Progenitor cell of endocrine pancreas (in vitro differentiated cells): ENCODE measurements around the gene LLGL2. TPM values are rescaled to one million over a fixed set of nuclear protein-coding genes. Genes with fewer than 3 reads are reported as not detected.
"Not testable (repeated sequence)": the region's sequence is repeated elsewhere in the genome, so short reads cannot be mapped to it uniquely, and the experiment has no call there.

ENCODE experiments used
- DNase-seq: peaks from one replicate; pipeline ENCODE4 v3.0.0; 2021; ENCODE audit warnings: low spot score; ENCODE audit not compliant: unreplicated experiment
- H3K27ac Mint-ChIP-seq: 2 replicates; pipeline ENCODE4 v1.8.0; 2021; ENCODE audit warnings: mild to moderate bottlenecking, moderate library complexity, mixed read lengths
- H3K27me3 Mint-ChIP-seq: 2 replicates; pipeline ENCODE4 v1.8.0; 2021; ENCODE audit warnings: mixed read lengths
- H3K36me3 Mint-ChIP-seq: 2 replicates; pipeline ENCODE4 v1.8.0; 2022; ENCODE audit warnings: mixed read lengths; ENCODE audit not compliant: insufficient read depth
- H3K4me1 Mint-ChIP-seq: 2 replicates; pipeline ENCODE4 v1.8.0; 2021; ENCODE audit warnings: low read depth, mixed read lengths
- H3K4me3 Mint-ChIP-seq: 2 replicates; pipeline ENCODE4 v1.8.0; 2021; ENCODE audit warnings: low read depth, mild to moderate bottlenecking, moderate library complexity, mixed read lengths
- H3K9me3 Mint-ChIP-seq: 2 replicates; pipeline ENCODE4 v1.8.0; 2021; ENCODE audit warnings: low read depth, mixed read lengths
- total RNA-seq: library from RNA; stranded (reverse); gene quantifications from 2 replicates; pipeline ENCODE4 v1.2.1, GENCODE V29; 2021
- TF ChIP-seq, protein P1 (sequence below): fragments of 200-600 bp; sonication (generic); IDR thresholded peaks from one replicate; pipeline ENCODE4 v1.5.0; 2021; ENCODE audit warnings: antibody characterized with exemption, mild to moderate bottlenecking; ENCODE audit not compliant: unreplicated experiment

Gene LLGL2
- total RNA-seq, 1 donor from 2014 or later = 235 TPM

- H3K4me1 Mint-ChIP-seq = peaks cover 3% of the 10 kb centered on the region
- H3K27me3 Mint-ChIP-seq = no peaks in the 10 kb centered on the region
- TF ChIP-seq, protein P1, sequence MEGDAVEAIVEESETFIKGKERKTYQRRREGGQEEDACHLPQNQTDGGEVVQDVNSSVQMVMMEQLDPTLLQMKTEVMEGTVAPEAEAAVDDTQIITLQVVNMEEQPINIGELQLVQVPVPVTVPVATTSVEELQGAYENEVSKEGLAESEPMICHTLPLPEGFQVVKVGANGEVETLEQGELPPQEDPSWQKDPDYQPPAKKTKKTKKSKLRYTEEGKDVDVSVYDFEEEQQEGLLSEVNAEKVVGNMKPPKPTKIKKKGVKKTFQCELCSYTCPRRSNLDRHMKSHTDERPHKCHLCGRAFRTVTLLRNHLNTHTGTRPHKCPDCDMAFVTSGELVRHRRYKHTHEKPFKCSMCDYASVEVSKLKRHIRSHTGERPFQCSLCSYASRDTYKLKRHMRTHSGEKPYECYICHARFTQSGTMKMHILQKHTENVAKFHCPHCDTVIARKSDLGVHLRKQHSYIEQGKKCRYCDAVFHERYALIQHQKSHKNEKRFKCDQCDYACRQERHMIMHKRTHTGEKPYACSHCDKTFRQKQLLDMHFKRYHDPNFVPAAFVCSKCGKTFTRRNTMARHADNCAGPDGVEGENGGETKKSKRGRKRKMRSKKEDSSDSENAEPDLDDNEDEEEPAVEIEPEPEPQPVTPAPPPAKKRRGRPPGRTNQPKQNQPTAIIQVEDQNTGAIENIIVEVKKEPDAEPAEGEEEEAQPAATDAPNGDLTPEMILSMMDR = no peak
- peaks cover 10% of the 10 kb centered on the region for H3K36me3 Mint-ChIP-seq
- no peaks in the 10 kb centered on the region for H3K9me3 Mint-ChIP-seq
- DNase-seq = no peak
- no peak overlapping the region for H3K4me3 Mint-ChIP-seq
- no peak overlapping the region for H3K27ac Mint-ChIP-seq
Observed at GRCh38 chr17:75575197-75575596, 49.7 kb downstream of the LLGL2 start.

DNA sequence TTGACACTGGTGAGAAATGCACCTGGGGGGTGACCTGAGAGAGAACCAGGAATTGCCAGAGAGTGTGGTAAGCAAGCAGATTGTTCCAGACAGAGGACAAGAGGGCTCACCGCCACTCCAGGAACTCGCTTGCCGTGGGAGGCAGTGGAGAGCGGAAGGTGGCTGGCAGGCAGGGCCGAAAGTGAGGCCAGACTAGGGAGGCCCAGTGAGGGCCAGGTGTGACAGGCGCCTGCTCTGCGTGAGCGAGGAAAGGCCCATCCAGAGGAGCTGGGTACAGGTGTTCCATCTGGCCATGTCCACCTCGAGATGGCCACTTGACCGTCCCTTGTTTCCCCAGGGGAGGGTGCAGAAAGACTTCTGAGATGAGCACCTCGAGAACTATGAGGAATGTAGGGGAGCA is 50.2 kb downstream of the LLGL2 start:
- no peak overlapping the region for H3K27ac Mint-ChIP-seq
- TF ChIP-seq, protein P1 = no peak
- H3K36me3 Mint-ChIP-seq = peaks cover 10% of the 10 kb centered on the region
- H3K4me1 Mint-ChIP-seq = peaks cover 3% of the 10 kb centered on the region
- no peaks in the 10 kb centered on the region for H3K9me3 Mint-ChIP-seq
- DNase-seq = no peak
- H3K4me3 Mint-ChIP-seq = no peak overlapping the region
- H3K27me3 Mint-ChIP-seq = no peaks in the 10 kb centered on the region

- DNase-seq = no peak
- Mint-ChIP-seq H3K4me3 (no peak overlapping the region), H3K36me3 (peaks cover 9% of the 10 kb centered on the region), H3K9me3 (no peaks in the 10 kb centered on the region), H3K27me3 (no peaks in the 10 kb centered on the region), H3K27ac (no peak overlapping the region), H3K4me1 (peaks cover 3% of the 10 kb centered on the region)
- TF ChIP-seq, protein P1 = no peak
Observed at GRCh38 chr17:75576661-75577060, 51.2 kb downstream of the LLGL2 start.

DNA sequence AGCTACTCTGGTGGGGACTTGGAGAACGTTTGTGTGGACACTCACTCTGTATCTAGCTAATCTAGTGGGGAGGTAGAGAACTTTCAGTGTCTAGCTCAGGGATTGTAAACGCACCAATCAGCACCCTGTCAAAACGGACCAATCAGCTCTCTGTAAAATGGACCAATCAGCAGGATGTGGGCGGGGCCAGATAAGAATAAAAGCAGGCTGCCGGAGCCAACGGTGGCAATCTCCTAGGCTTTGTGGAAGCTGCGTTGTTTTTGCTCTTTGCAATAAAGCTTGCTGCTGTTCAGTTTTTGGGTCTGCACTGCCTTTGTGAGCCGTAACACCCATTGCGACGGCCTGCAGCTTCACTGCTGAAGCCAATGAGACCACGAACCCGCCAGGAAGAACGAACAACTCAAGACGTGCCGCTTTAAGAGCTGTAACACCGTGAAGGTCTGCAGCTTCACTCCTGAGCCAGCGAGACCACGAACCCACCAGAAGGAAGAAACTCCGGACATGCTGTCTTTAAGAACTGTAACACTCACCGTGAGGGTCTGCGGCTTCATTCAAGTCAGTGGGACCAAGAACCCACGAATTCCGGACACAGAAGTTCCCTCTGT is 55.7 kb downstream of the LLGL2 start:
- H3K36me3 Mint-ChIP-seq, H3K4me3 Mint-ChIP-seq, H3K9me3 Mint-ChIP-seq, DNase-seq, H3K4me1 Mint-ChIP-seq, H3K27me3 Mint-ChIP-seq, H3K27ac Mint-ChIP-seq: not testable (repeated sequence)

DNA sequence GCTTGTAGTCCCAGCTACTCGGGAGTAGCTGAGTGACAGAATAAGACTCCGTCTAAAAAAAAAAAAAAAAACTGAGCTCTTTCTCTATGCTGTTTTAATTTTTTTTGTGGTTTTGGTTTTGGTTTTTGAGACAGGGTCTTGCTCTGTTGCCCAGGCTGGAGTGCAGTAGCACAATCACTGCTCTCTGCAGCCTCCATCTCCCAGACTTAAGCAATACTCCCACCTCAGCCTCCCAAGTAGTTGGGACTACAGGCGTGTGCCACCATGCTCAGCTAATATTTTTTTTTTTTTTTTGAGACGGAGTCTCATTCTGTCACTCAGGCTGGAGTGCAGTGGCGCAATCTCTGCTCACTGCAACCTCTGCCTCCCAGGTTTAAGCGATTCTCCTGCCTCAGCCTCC is 57.7 kb downstream of the LLGL2 start:
- H3K4me3 Mint-ChIP-seq, H3K27ac Mint-ChIP-seq, H3K4me1 Mint-ChIP-seq, H3K36me3 Mint-ChIP-seq, H3K27me3 Mint-ChIP-seq, H3K9me3 Mint-ChIP-seq, DNase-seq: not testable (repeated sequence)

GRCh38 chr17:75584849-75585175 is 59.3 kb downstream of the LLGL2 start:
- DNase-seq = no peak
- Mint-ChIP-seq H3K4me1 (peaks cover 5% of the 10 kb centered on the region), H3K27ac (no peak overlapping the region), H3K27me3 (no peaks in the 10 kb centered on the region), H3K4me3 (no peak overlapping the region), H3K36me3 (no peaks in the 10 kb centered on the region), H3K9me3 (no peaks in the 10 kb centered on the region)
- TF ChIP-seq, protein P1 = no peak
